ENCODE measurements around the gene SEMA4A.

Gene SEMA4A

DNA sequence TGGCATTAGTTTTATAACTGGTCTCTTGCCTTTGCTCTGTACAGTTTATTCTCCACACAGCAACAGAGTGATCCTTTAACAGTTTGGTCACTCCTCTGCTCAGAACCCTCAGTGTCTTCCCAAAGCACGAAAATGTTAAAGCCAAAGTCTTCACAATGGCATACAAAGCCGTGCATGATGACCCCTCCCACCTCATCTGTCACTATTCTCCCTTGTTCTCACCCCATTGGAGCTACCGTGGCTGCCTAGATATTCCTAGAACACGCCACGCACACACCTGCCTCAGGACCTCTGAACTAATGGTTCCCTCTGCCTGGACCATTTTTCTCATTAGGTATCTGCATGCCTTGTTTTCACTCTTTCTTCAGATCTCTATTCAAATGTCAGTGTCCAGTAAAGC, 8.6 kb upstream of the SEMA4A start:
- peaks cover 21% of the 10 kb centered on the region for H3K4me1 ChIP-seq (ENCODE audit: control insufficient read depth, insufficient read depth, low read length)

DNA sequence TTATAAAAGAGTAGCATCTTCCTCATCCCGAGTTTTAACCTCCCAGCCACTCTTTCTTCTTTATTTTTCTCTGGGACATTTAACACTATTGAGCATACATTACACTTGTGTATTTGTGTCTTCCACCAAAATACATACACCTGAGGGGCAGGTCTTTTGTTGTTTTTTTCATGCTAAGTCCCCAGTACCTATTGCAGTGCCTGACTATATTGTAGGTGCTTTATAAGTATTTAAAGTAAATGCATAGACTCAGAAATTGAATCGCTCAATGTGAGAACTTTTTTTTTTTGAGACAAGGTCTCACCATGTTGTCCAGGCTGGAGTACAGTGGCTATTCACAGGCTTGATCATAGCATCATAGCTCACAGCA, 7.8 kb upstream of the SEMA4A start:
- H3K4me2 ChIP-seq (ENCODE audit: low read length) = no peak overlapping the region
- no peaks in the 10 kb centered on the region for H3K27me3 ChIP-seq (ENCODE audit: control insufficient read depth, insufficient read depth, low read length)
- peaks cover 22% of the 10 kb centered on the region for H3K4me1 ChIP-seq (ENCODE audit: control insufficient read depth, insufficient read depth, low read length)
- peaks cover 11% of the 10 kb centered on the region for H3K36me3 ChIP-seq (ENCODE audit: insufficient read depth, low read length)
- H3K9me3 ChIP-seq (replicated peaks; ENCODE audit: low read length) = no peaks in the 10 kb centered on the region
- H3K9ac ChIP-seq (ENCODE audit: low read depth, low read length) = no peak overlapping the region
- H3K4me3 ChIP-seq (ENCODE audit: low read length) = no peak overlapping the region

More for the DNA sequence above, 8.6 kb upstream of the SEMA4A start:
- no peaks in the 10 kb centered on the region for H3K9me3 ChIP-seq (replicated peaks; ENCODE audit: low read length)
- H3K4me3 ChIP-seq (ENCODE audit: low read length) = no peak overlapping the region
- peaks cover 20% of the 10 kb centered on the region for H3K36me3 ChIP-seq (ENCODE audit: insufficient read depth, low read length)
- no peak overlapping the region for H3K4me2 ChIP-seq (ENCODE audit: low read length)
- no peaks in the 10 kb centered on the region for H3K27me3 ChIP-seq (ENCODE audit: control insufficient read depth, insufficient read depth, low read length)
- H3K9ac ChIP-seq (ENCODE audit: low read depth, low read length) = no peak overlapping the region

DNA sequence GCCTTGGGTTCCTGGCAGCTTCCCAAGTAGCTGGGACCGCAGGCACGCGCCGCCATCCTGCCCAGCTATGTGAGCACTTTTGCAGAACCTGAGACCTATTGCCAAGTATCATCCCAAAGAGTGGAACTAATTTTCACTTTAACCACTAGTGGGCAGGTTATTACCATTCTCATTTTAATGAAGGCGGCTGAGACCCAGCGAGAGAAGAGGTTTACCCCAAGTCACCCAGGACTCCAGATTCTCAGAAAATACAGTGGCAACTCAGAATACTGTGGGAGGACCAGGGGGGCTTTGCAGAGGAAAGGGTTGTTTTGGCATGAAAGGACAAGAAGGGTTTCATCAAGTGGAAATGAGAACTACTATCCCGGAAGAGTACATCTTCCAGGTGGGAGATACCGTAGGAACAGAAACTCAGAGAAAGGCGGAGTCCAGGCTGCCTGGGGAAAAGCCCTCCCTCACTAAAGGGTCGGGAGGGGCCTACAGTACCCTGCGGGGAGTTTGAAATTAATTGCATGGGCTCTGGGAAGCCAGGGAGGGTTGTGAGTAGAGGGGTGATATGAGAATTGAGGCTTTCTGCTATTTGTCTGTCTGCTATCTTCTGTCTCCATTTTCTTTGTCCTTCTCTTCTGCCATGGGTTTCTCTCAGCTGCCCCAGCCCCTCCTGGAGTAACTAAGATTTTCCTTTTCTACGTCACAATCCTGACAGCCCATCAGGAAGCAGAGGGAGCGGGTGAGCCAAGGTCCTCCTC, 7.2 kb upstream of the SEMA4A start:
- Histone ChIP-seq H3K4me2 (ENCODE audit: low read length) (peak overlapping the region; percentile 65), H3K4me3 (ENCODE audit: low read length) (no peak overlapping the region), H3K36me3 (ENCODE audit: insufficient read depth, low read length) (peaks cover 5% of the 10 kb centered on the region), H3K9ac (ENCODE audit: low read depth, low read length) (peak overlapping the region; percentile 53), H3K9me3 (replicated peaks; ENCODE audit: low read length) (no peaks in the 10 kb centered on the region), H3K27me3 (ENCODE audit: control insufficient read depth, insufficient read depth, low read length) (no peaks in the 10 kb centered on the region), H3K4me1 (ENCODE audit: control insufficient read depth, insufficient read depth, low read length) (peaks cover 28% of the 10 kb centered on the region)

DNA sequence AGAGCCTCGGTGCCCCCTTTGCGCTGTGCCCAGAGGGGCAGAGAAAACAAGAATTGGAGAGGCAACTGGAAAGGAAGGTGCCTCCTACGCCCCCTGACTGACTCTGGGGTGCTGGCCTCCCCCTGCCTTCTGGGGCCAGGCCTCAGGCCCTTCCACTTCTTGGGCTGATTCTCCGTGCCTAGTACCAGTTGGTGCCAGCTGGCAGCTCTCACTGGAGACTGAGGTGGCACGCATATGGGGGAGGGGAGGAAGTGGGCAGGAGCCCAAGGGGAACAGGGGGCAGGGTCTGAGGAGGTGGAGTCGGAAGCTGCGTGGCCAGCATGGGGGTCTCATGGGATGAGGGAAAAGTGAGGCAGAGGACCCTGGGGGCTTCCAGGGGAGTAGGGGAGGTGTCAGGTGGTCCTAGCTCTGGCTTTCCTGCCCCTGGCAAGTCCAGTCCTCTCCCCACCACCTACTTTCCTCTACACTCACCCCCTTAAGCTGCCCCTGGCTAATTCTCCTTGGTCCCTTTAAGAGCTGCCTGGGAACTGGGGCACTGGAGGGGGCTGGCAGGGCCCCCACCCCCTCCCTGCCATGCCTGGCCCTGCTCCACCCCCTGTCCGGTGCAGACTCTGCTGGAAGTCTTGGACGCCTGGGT, 6.5 kb upstream of the SEMA4A start:
- Histone ChIP-seq H3K27me3 (ENCODE audit: control insufficient read depth, insufficient read depth, low read length) (no peaks in the 10 kb centered on the region), H3K4me2 (ENCODE audit: low read length) (peak overlapping the region; percentile 65), H3K9ac (ENCODE audit: low read depth, low read length) (peak overlapping the region; percentile 53), H3K36me3 (ENCODE audit: insufficient read depth, low read length) (no peaks in the 10 kb centered on the region), H3K4me3 (ENCODE audit: low read length) (no peak overlapping the region), H3K9me3 (replicated peaks; ENCODE audit: low read length) (no peaks in the 10 kb centered on the region), H3K4me1 (ENCODE audit: control insufficient read depth, insufficient read depth, low read length) (peaks cover 31% of the 10 kb centered on the region)

DNA sequence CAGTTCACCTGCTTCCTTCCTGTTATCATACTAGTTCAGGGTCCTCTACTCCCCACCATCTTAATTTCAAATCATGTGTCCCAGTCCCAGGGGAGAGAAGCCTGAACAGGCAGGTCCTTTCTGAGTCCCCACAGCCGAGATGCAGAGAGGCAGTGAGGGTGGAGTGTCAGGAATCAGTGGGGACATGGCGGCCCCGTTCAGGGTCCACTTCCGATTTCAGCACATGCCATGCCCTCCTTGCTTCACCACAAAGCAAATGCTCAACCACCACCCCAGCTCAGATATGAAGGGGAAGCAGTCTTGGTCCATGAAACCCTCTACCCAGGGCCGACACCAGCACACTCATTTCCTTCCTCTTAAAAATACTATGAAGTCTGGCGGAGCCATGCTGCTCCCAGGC, 5.2 kb upstream of the SEMA4A start:
- no peak overlapping the region for H3K4me2 ChIP-seq (ENCODE audit: low read length)
- H3K4me1 ChIP-seq (ENCODE audit: control insufficient read depth, insufficient read depth, low read length) = peaks cover 40% of the 10 kb centered on the region

DNA sequence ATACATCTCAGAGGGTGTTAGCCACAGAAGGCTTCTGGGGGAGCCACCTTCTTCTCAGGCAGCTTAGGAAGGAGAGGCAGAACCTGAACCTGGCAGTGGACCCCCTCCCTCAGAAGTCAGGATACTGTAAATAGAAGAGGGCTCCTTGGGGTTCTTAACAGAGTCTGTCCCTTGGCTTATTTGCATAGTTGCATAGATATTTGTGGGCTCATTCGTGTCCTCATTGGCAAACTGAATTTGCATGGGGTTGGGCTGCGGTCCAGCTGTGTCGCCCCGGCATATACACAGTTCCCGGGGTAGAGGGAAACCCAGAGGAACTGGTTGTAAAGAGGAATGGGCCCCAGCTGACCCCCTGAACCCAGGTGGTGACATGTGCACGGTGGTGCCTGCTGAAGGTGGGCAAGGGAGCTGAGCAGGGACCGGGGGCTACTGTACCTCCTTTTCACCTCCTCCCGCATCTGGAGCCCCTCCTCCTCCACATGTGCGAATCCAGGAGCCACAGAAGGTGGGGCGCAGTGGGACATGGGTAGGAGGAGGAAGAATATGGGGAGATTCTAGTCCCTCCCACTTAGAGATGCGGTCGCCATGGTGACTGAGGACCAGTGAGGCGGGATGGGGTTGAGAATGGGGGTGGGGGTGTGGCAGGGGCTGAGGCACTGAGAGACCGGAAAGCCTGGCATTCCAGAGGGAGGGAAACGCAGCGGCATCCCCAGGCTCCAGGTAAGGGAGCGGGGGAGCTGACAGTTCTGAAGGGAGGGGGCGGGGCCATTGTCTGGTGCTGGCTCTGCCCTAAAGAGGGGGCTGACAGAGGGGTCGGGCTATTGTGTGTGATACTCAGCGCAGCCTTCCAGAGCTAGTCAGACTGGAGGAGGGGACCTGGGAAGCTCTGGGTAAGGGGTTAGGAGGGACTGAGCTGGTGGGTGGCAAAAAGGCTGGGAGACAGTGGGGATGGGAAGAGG, 3.7 kb upstream of the SEMA4A start:
- Histone ChIP-seq H3K9ac (ENCODE audit: low read depth, low read length) (no peak overlapping the region), H3K4me1 (ENCODE audit: control insufficient read depth, insufficient read depth, low read length) (peaks cover 33% of the 10 kb centered on the region), H3K9me3 (replicated peaks; ENCODE audit: low read length) (no peaks in the 10 kb centered on the region), H3K4me2 (ENCODE audit: low read length) (no peak overlapping the region), H3K36me3 (ENCODE audit: insufficient read depth, low read length) (no peaks in the 10 kb centered on the region), H3K27me3 (ENCODE audit: control insufficient read depth, insufficient read depth, low read length) (no peaks in the 10 kb centered on the region), H3K4me3 (ENCODE audit: low read length) (no peak overlapping the region)

More for the DNA sequence above, 5.2 kb upstream of the SEMA4A start:
- H3K27me3 ChIP-seq (ENCODE audit: control insufficient read depth, insufficient read depth, low read length) = no peaks in the 10 kb centered on the region
- no peaks in the 10 kb centered on the region for H3K36me3 ChIP-seq (ENCODE audit: insufficient read depth, low read length)
- H3K4me3 ChIP-seq (ENCODE audit: low read length) = no peak overlapping the region
- no peaks in the 10 kb centered on the region for H3K9me3 ChIP-seq (replicated peaks; ENCODE audit: low read length)
- H3K9ac ChIP-seq (ENCODE audit: low read depth, low read length) = no peak overlapping the region

DNA sequence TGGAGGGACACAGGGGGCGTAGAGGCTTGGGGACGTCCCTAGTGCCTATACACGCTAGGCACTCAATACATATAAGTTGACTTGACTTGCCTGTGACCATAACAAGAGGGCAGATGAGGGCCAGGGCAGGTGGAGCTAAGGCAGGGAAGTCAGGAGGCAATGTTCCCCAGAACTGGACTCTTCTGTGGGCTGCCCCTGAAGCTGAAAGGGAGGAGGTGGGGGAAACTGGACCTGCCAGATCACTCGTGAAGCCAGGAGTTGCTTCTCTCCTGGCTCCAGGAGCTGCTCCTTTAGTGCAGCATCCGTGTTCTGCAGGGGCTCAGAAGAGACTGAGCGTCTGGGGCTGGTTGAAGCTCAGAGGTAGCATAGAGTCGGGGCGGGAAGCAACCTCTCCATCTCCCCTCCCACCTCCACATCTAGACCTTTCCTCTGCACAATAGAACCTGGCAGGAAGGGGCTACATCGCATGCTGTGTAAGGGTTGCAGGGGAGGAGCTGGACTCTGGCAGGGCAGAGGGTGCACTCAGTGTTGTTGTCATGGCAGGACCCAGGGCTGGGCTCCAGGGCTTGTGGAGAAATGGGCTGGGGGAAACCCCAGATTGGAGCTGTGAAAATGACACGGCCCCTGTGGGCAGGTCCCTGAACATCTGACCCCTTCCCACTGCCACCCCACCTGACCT, 2.9 kb upstream of the SEMA4A start:
- H3K9me3 ChIP-seq (replicated peaks; ENCODE audit: low read length) = no peaks in the 10 kb centered on the region
- no peak overlapping the region for H3K4me3 ChIP-seq (ENCODE audit: low read length)
- H3K27me3 ChIP-seq (ENCODE audit: control insufficient read depth, insufficient read depth, low read length) = peaks cover 6% of the 10 kb centered on the region
- no peaks in the 10 kb centered on the region for H3K36me3 ChIP-seq (ENCODE audit: insufficient read depth, low read length)
- H3K9ac ChIP-seq (ENCODE audit: low read depth, low read length) = no peak overlapping the region
- H3K4me2 ChIP-seq (ENCODE audit: low read length) = no peak overlapping the region
- H3K4me1 ChIP-seq (ENCODE audit: control insufficient read depth, insufficient read depth, low read length) = peaks cover 31% of the 10 kb centered on the region

DNA sequence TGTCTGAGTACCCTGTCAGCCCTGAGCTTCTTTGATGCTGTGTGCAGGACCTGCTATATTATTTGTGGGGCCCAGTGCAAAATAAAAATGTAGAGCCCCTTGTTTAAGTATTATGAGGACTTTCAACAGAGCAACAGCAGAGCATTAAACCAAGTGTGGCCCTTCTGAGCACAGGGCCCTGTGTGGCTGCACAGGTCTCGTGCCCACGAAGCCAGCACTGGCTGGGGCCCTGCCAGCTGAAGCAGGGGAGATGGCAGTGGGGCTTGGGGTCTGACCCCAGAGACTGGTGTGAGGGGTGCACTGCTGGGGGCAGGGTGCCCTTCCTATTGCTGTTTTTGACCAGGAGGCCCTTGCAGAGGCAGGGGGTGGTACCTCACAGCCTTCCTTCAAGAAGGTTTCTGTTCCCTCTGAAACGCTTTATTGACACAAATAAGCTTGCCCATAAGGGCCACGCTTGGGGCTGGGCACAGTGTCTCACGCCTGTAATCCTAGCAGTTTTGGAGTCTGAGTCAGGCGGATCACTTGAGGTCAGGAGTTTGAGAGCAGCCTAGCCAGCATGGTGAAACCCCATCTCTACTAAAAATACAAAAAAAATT, 2.2 kb upstream of the SEMA4A start:
- H3K9me3 ChIP-seq (replicated peaks; ENCODE audit: low read length) = no peaks in the 10 kb centered on the region
- H3K36me3 ChIP-seq (ENCODE audit: insufficient read depth, low read length) = no peaks in the 10 kb centered on the region
- no peak overlapping the region for H3K4me3 ChIP-seq (ENCODE audit: low read length)
- peaks cover 6% of the 10 kb centered on the region for H3K27me3 ChIP-seq (ENCODE audit: control insufficient read depth, insufficient read depth, low read length)
- H3K9ac ChIP-seq (ENCODE audit: low read depth, low read length) = no peak overlapping the region
- H3K4me1 ChIP-seq (ENCODE audit: control insufficient read depth, insufficient read depth, low read length) = peaks cover 29% of the 10 kb centered on the region
- H3K4me2 ChIP-seq (ENCODE audit: low read length) = peak overlapping the region; percentile 66

DNA sequence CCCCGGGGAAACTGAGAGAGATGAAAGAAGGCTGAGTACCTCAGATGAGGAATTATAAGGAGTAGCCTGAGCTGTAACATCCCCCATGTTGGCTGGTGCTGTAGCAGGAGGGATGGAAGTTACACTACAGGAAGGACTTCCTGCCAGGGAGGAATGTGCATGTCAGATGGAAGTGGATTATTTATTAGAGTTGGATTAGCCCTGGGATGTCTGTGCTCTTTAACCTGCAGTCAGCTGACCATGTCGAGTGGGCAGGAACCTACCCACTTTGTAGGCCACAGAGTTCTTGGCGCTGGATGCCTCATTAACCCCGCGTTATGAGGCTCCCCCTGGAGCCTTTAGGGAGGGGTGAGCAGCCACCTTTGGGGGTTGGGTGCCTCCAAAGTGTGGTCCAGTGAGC, 757 bp upstream of the SEMA4A start:
- Histone ChIP-seq H3K4me3 (ENCODE audit: low read length) (no peak overlapping the region), H3K9me3 (replicated peaks; ENCODE audit: low read length) (no peaks in the 10 kb centered on the region), H3K4me1 (ENCODE audit: control insufficient read depth, insufficient read depth, low read length) (peaks cover 20% of the 10 kb centered on the region), H3K4me2 (ENCODE audit: low read length) (no peak overlapping the region), H3K9ac (ENCODE audit: low read depth, low read length) (no peak overlapping the region), H3K27me3 (ENCODE audit: control insufficient read depth, insufficient read depth, low read length) (peaks cover 6% of the 10 kb centered on the region), H3K36me3 (ENCODE audit: insufficient read depth, low read length) (no peaks in the 10 kb centered on the region)

DNA sequence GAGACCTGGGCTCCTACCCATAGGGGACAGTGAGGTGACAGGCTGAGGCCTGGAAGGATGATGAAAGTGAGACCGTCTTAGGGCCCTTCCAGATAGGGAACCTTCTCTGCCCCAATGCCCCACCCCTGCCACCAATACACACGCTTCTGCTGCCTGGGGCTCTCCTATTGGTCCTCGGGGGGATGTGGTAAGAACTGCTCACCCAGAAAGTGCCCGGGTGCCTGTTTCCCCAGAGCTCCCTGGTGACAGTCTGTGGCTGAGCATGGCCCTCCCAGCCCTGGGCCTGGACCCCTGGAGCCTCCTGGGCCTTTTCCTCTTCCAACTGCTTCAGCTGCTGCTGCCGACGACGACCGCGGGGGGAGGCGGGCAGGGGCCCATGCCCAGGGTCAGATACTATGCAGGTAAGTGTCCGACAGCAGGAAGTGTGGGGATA, 948 bp downstream of the SEMA4A start:
- Histone ChIP-seq H3K9me3 (replicated peaks; ENCODE audit: low read length) (no peaks in the 10 kb centered on the region), H3K4me1 (ENCODE audit: control insufficient read depth, insufficient read depth, low read length) (peaks cover 20% of the 10 kb centered on the region), H3K9ac (ENCODE audit: low read depth, low read length) (no peak overlapping the region), H3K27me3 (ENCODE audit: control insufficient read depth, insufficient read depth, low read length) (peaks cover 6% of the 10 kb centered on the region), H3K4me3 (ENCODE audit: low read length) (no peak overlapping the region), H3K36me3 (ENCODE audit: insufficient read depth, low read length) (no peaks in the 10 kb centered on the region), H3K4me2 (ENCODE audit: low read length) (no peak overlapping the region)
